Fibroblast of lung (primary cell): ENCODE measurements around the gene CLPTM1.

Experiments used
- EZH2 ChIP-seq: IDR thresholded peaks from 2 replicates; pipeline ENCODE4 v1.5.1; 2012; ENCODE audit warnings: low read length, control low read depth, mild to moderate bottlenecking; ENCODE audit errors: missing control alignments
- TF ChIP-seq, protein P1 (sequence below), 2 donors: IDR thresholded peaks in 1 of 2; conservative IDR thresholded peaks in 1 of 2; 1 replicate in 1 of 2; 2 replicates in 1 of 2; pipeline ENCODE4 v1.5.1; 2011 to 2012; ENCODE audit warnings: low read length in 2 of 2, control low read depth in 1 of 2, inconsistent platforms in 1 of 2, low read depth in 1 of 2, mild to moderate bottlenecking in 1 of 2

GRCh38 chr19:45030825-45031224, 75.6 kb downstream of the CLPTM1 start:
- TF ChIP-seq, protein P1, sequence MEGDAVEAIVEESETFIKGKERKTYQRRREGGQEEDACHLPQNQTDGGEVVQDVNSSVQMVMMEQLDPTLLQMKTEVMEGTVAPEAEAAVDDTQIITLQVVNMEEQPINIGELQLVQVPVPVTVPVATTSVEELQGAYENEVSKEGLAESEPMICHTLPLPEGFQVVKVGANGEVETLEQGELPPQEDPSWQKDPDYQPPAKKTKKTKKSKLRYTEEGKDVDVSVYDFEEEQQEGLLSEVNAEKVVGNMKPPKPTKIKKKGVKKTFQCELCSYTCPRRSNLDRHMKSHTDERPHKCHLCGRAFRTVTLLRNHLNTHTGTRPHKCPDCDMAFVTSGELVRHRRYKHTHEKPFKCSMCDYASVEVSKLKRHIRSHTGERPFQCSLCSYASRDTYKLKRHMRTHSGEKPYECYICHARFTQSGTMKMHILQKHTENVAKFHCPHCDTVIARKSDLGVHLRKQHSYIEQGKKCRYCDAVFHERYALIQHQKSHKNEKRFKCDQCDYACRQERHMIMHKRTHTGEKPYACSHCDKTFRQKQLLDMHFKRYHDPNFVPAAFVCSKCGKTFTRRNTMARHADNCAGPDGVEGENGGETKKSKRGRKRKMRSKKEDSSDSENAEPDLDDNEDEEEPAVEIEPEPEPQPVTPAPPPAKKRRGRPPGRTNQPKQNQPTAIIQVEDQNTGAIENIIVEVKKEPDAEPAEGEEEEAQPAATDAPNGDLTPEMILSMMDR (conservative IDR thresholded peaks at IDR 0.05 in 1 of 2, IDR thresholded peaks at IDR 0.05 in 1 of 2; ENCODE audit: low read depth in 1 of 2, low read length in 2 of 2), result no peak
- TF ChIP-seq EZH2, result no peak
